Naive thymus-derived CD4-positive, alpha-beta T cell (primary cell): ENCODE results near the gene LTBP2. TPM values are rescaled to one million over a fixed set of nuclear protein-coding genes. Genes with fewer than 3 reads are reported as not detected.

Experiments
- ATAC-seq: fragments of 150-1000 bp; cut with Tn5 transposase; 2 replicates; pipeline ENCODE4 v1.10.0; 2021; ENCODE audit warnings: mild to moderate bottlenecking, moderate library complexity
- CTCF ChIA-PET: fragments of 350-600 bp; sonication (Branson Sonifier 250); formaldehyde crosslinking; loops from one replicate; lab custom pipeline; 2021; ENCODE audit warnings: antibody characterized with exemption; lab: Charles Lee
- POLR2A ChIA-PET: fragments of 350-600 bp; sonication (Branson Sonifier 250); formaldehyde crosslinking; loops from one replicate; lab custom pipeline; 2021; ENCODE audit warnings: antibody characterized with exemption, inconsistent platforms; lab: Charles Lee
- DNase-seq, 9 donors: peaks; one replicate each; pipeline versions ENCODE4 v3.0.0 to v3.0.0-alpha.2; 2020 to 2022; ENCODE audit warnings: mixed read lengths in 1 of 9
- H3K27ac ChIP-seq: one replicate; pipeline ENCODE4 v1.7.0; 2013; ENCODE audit warnings: mild to moderate bottlenecking, low read depth, low read length, moderate library complexity
- H3K27me3 ChIP-seq, 2 donors: one replicate each; pipeline ENCODE4 v1.7.0; 2013; ENCODE audit warnings: low read length in 2 of 2, mild to moderate bottlenecking in 2 of 2, moderate library complexity in 2 of 2; ENCODE audit not compliant: control insufficient read depth in 2 of 2, insufficient read depth in 2 of 2
- H3K36me3 ChIP-seq, 3 experiments: 1 replicate in 2 of 3; 2 replicates in 1 of 3; pipeline ENCODE4 v1.7.0; 2013; ENCODE audit warnings: low read length in 3 of 3, mild to moderate bottlenecking in 3 of 3, moderate library complexity in 1 of 3; ENCODE audit not compliant: insufficient read depth in 3 of 3, control insufficient read depth in 2 of 3
- H3K4me1 ChIP-seq, 2 donors: one replicate each; pipeline ENCODE4 v1.7.0; 2013; ENCODE audit warnings: low read length in 2 of 2, mild to moderate bottlenecking in 2 of 2, moderate library complexity in 1 of 2; ENCODE audit not compliant: control insufficient read depth in 2 of 2, insufficient read depth in 2 of 2
- H3K4me3 ChIP-seq: 2 replicates; pipeline ENCODE4 v1.7.0; 2013; ENCODE audit warnings: mild to moderate bottlenecking, low read length
- H3K9me3 ChIP-seq, 3 experiments: 1 replicate in 2 of 3; 2 replicates in 1 of 3; pipeline ENCODE4 v1.7.0; 2013; ENCODE audit warnings: low read length in 3 of 3; ENCODE audit not compliant: control insufficient read depth in 2 of 3
- H3K27ac Mint-ChIP-seq, 9 donors: one replicate each; pipeline ENCODE4 v1.8.0; 2020 to 2022; ENCODE audit warnings: mixed read lengths in 9 of 9, mild to moderate bottlenecking in 8 of 9, moderate library complexity in 5 of 9, inconsistent platforms in 2 of 9
- H3K27me3 Mint-ChIP-seq, 5 donors: one replicate each; pipeline ENCODE4 v1.8.0; 2021 to 2022; ENCODE audit warnings: mixed read lengths in 5 of 5, mild to moderate bottlenecking in 1 of 5
- H3K36me3 Mint-ChIP-seq, 5 donors: one replicate each; pipeline ENCODE4 v1.8.0; 2020 to 2022; ENCODE audit warnings: mixed read lengths in 5 of 5, mild to moderate bottlenecking in 3 of 5, inconsistent platforms in 1 of 5
- H3K4me1 Mint-ChIP-seq, 7 donors: one replicate each; pipeline ENCODE4 v1.8.0; 2020 to 2022; ENCODE audit warnings: mixed read lengths in 7 of 7, mild to moderate bottlenecking in 3 of 7, inconsistent platforms in 1 of 7
- H3K4me3 Mint-ChIP-seq, 10 donors: one replicate each; pipeline ENCODE4 v1.8.0; 2020 to 2022; ENCODE audit warnings: mild to moderate bottlenecking in 10 of 10, mixed read lengths in 10 of 10, moderate library complexity in 6 of 10, inconsistent platforms in 2 of 10
- H3K9me3 Mint-ChIP-seq, 11 donors: one replicate each; pipeline ENCODE4 v1.8.0; 2020 to 2022; ENCODE audit warnings: mixed read lengths in 11 of 11, mild to moderate bottlenecking in 4 of 11, inconsistent platforms in 1 of 11, moderate library complexity in 1 of 11
- intact Hi-C, 2 donors: fragments of 100-400 bp; cut with micrococcal nuclease; formaldehyde crosslinking; loops; one replicate each; pipeline ENCODE4 v1.15.1; 2023
- polyA plus RNA-seq, 2 donors: library from polyadenylated mRNA; unstranded; fragments of 300-500 nt; fragmentation: Illumina TruSeq; gene quantifications; one replicate each; pipeline ENCODE4 v1.2.3, GENCODE V29; 2021
- total RNA-seq, 6 experiments: library from RNA in 5 of 6; stranded (reverse) in 5 of 6; gene quantifications; 1 replicate in 5 of 6; 2 replicates in 1 of 6; pipeline ENCODE4 v1.2.3 and lab custom pipeline; 2021 to 2026

Gene LTBP2
- total and polyA plus RNA-seq, 7 experiments from 2014 or later: 0.07 to 1.1 (median 0.27) TPM

DNA sequence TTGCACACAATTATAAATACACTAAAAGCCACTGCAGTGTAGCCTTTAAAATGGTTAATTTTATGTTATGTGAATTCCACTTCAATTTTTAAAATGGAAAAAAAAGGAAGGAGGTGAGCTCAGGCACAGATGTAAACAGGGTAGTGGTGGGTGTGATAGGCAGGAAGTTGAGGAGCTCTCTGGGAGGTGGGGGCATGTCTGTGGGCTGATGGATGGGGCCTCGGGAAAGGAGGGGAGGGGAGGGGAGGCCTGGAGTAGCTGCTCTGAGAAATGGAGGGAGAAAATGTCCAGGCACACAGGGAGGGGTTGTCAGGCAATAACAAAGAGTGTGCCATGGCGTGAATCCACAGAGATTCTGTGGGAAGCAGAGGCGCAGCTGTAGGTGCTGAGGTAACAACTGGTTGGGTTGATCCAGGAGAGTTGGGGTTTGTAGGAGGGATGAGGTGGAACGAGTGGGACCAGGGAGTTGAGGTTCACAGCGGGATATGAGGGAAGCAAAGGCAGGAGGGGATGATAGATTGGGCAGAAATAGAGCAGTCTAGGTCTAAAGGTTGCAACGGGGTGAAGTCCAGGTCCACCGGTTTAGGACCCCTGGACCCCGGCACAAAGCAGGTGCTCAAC is 57.2 kb downstream of the LTBP2 start:
- ATAC-seq: no peak
- H3K27me3 Mint-ChIP-seq: peaks cover 0 to 3% (median 0%) of the 10 kb centered on the region in 5 donors
- H3K27ac ChIP-seq: no peak overlapping the region
- H3K4me3 Mint-ChIP-seq: no peak overlapping the region
- POLR2A ChIA-PET: no interaction called here
- no peak overlapping the region for H3K4me3 ChIP-seq
- no peaks in the 10 kb centered on the region for H3K36me3 ChIP-seq
- H3K9me3 Mint-ChIP-seq: no peaks in the 10 kb centered on the region
- CTCF ChIA-PET: no interaction called here
- no peaks in the 10 kb centered on the region for H3K36me3 Mint-ChIP-seq
- H3K27me3 ChIP-seq: no peaks in the 10 kb centered on the region
- H3K4me1 Mint-ChIP-seq: peaks cover 0 to 8% (median 0%) of the 10 kb centered on the region in 7 donors
- no peaks in the 10 kb centered on the region for H3K4me1 ChIP-seq
- intact Hi-C loops: no loop called here
- no peak overlapping the region for H3K27ac Mint-ChIP-seq
- DNase-seq: no peak
- no peaks in the 10 kb centered on the region for H3K9me3 ChIP-seq

DNA sequence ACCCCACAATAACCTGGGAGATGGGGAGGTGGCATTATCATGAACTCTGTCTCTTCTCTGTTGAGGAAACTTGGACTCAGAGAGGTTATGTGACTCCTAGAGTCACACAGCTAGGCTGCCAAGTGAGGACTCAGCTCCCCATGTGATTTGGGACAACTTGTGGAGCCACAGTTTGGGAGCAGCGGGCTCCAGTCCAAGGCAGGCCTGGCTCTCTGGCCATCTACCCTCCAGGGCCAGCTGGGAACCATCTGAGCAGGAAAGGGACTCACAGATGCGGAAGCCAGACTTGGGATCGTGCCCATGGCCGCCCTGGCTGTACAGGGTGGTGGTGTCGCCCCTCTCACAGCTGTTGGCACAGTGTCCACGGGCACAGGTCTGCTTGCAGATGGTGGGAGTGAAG is 59.4 kb downstream of the LTBP2 start:
- CTCF ChIA-PET: no interaction called here
- Histone ChIP-seq H3K27me3 (no peaks in the 10 kb centered on the region), H3K27ac (no peak overlapping the region), H3K9me3 (no peaks in the 10 kb centered on the region), H3K4me1 (no peaks in the 10 kb centered on the region), H3K4me3 (no peak overlapping the region), H3K36me3 (no peaks in the 10 kb centered on the region)
- Mint-ChIP-seq H3K4me1 (peaks cover 0 to 8% (median 0%) of the 10 kb centered on the region in 7 donors), H3K9me3 (no peaks in the 10 kb centered on the region), H3K36me3 (peaks cover 0 to 5% (median 0%) of the 10 kb centered on the region in 5 donors), H3K4me3 (no peak overlapping the region), H3K27me3 (peaks cover 0 to 3% (median 0%) of the 10 kb centered on the region in 5 donors), H3K27ac (no peak overlapping the region)
- DNase-seq: no peak
- intact Hi-C loops: no loop called here
- ATAC-seq: no peak
- POLR2A ChIA-PET: no interaction called here

DNA sequence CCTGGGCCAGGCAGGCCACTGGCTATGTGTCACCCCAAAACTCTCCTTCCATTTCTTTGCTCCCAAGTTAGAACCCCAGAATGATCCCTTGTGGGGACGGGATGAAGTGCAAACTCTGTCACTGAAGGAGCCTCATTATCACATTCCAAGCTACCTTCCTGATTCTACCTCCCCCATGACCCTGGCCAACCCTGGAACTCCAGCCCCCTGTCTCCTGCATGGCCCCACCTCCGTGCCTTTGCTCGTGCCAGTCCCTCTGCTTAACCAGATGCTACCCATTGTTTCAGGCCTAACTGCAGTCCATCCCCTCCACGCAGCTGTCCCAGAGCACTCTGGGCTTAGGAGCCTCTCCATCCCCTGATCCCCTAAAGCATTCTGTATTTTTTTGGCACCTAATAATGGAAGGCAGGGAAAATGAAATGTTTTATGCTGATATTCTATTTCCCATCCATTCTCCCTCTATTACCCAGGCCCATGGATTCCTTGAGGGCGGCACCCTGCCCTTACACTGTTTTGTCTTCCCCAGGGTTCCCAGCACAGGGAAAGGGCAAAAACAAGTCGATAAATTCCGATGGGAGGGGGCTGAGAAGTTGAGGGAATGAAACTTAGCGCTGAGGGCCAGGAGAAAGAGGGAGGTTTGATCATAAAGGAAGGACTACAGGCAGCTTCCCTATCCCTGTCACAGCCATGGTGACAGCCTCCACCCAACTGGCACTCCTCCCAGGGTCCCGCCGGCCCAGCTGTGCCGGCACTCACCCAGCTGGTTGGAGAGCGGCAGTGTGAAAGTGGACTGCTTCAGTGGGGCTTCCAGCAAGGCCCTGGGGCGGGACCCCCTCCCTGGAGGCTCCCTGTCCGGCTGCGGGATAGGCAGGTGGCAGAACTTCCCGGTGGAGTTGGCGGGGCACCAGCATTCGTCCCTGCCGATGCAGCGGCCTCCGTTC is 60.3 kb downstream of the LTBP2 start:
- Mint-ChIP-seq H3K27ac (no peak overlapping the region), H3K36me3 (peaks cover 0 to 5% (median 0%) of the 10 kb centered on the region in 5 donors), H3K4me3 (no peak overlapping the region), H3K4me1 (peaks cover 0 to 7% (median 0%) of the 10 kb centered on the region in 7 donors), H3K9me3 (no peaks in the 10 kb centered on the region), H3K27me3 (peaks cover 0 to 3% (median 0%) of the 10 kb centered on the region in 5 donors)
- ChIA-PET CTCF (no interaction called here), POLR2A (no interaction called here)
- Histone ChIP-seq H3K27ac (no peak overlapping the region), H3K4me1 (no peaks in the 10 kb centered on the region), H3K9me3 (no peaks in the 10 kb centered on the region), H3K36me3 (no peaks in the 10 kb centered on the region), H3K4me3 (no peak overlapping the region), H3K27me3 (no peaks in the 10 kb centered on the region)
- ATAC-seq (no peak), DNase-seq (no peak)
- intact Hi-C loops: no loop called here

DNA sequence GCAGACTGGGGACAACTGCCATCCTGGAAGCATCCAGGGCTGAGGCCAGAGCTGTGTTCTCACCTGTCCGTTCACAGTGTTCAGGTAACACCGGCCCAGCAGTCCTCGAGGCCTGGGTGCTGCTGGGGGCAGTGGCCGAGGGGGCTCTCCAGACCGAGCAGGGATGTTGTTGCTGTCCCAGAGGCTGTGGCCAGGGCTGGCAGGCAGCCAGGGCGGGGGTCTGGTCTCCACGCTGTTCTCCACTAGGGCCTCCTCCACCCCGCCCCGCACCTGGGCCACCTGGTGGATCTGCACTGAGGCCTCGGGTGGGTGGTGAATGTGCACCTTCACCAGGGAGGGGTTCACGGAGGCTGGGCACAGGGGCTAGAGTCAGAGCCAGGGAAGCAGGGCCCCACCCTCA is 61.0 kb downstream of the LTBP2 start:
- DNase-seq: no peak
- intact Hi-C loops: no loop called here
- H3K27ac ChIP-seq: no peak overlapping the region
- H3K4me1 ChIP-seq: no peaks in the 10 kb centered on the region
- Mint-ChIP-seq H3K4me1 (peaks cover 0 to 7% (median 0%) of the 10 kb centered on the region in 7 donors), H3K27me3 (peaks cover 0 to 3% (median 0%) of the 10 kb centered on the region in 5 donors), H3K4me3 (no peak overlapping the region), H3K9me3 (no peaks in the 10 kb centered on the region), H3K36me3 (peaks cover 0 to 5% (median 0%) of the 10 kb centered on the region in 5 donors), H3K27ac (no peak overlapping the region)
- CTCF ChIA-PET: no interaction called here
- no peak overlapping the region for H3K4me3 ChIP-seq
- H3K36me3 ChIP-seq: no peaks in the 10 kb centered on the region
- no peaks in the 10 kb centered on the region for H3K27me3 ChIP-seq
- POLR2A ChIA-PET: no interaction called here
- no peaks in the 10 kb centered on the region for H3K9me3 ChIP-seq
- ATAC-seq: no peak

DNA sequence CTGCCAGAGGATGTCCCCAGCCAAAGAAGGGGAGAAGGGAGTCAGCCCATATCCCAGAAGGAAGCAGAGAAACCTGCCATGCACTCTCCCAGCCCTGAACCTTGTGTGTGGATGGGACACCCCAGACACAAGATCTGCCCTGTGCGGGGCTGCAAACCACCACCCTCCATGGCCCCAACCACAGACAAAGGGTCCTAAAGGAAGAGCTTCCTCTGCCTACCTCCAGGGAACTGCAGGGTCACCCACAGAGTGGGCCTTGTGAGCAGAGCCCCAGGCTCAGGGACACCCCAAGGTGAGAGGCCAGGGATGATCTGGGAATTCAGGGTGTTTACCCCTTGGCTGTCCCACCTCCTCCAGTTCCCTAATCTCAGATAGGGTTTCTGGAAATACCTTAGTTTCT is 62.0 kb downstream of the LTBP2 start:
- ChIA-PET POLR2A (no interaction called here), CTCF (no interaction called here)
- DNase-seq (no peak), ATAC-seq (no peak)
- no peak overlapping the region for H3K27ac ChIP-seq
- no peaks in the 10 kb centered on the region for H3K4me1 ChIP-seq
- no peak overlapping the region for H3K27ac Mint-ChIP-seq
- no peaks in the 10 kb centered on the region for H3K9me3 Mint-ChIP-seq
- intact Hi-C loops: no loop called here
- peaks cover 0 to 5% (median 0%) of the 10 kb centered on the region in 5 donors for H3K36me3 Mint-ChIP-seq
- H3K27me3 Mint-ChIP-seq: peaks cover 0 to 2% (median 0%) of the 10 kb centered on the region in 5 donors
- no peaks in the 10 kb centered on the region for H3K27me3 ChIP-seq
- no peak overlapping the region for H3K4me3 Mint-ChIP-seq
- H3K9me3 ChIP-seq: no peaks in the 10 kb centered on the region
- peaks cover 0 to 7% (median 0%) of the 10 kb centered on the region in 7 donors for H3K4me1 Mint-ChIP-seq
- no peaks in the 10 kb centered on the region for H3K36me3 ChIP-seq
- H3K4me3 ChIP-seq: no peak overlapping the region

DNA sequence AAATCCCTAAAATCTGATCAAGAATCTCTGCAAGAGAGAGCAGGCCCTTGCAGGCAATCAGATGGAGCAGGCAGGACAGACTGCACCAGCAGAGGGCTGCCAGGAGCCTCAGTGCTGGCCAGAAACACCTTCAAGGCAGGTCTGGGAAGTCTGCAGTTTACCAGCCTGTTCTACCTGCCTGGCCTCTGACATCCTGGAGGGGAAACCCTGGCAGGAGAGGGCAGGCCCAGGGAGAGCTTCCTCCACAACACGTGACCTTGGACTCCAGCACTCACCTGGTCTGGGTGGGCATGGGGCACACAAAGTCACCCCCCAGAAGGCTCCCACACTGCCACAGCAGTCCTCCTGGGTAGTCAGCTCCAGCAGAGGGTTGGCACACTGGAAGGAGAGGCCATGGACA is 62.4 kb downstream of the LTBP2 start:
- no peaks in the 10 kb centered on the region for H3K9me3 Mint-ChIP-seq
- POLR2A ChIA-PET: no interaction called here
- CTCF ChIA-PET: no interaction called here

More for the DNA sequence above, 62.4 kb downstream of the LTBP2 start:
- DNase-seq (no peak), ATAC-seq (no peak)
- Histone ChIP-seq H3K36me3 (no peaks in the 10 kb centered on the region), H3K4me3 (no peak overlapping the region), H3K27me3 (no peaks in the 10 kb centered on the region), H3K9me3 (no peaks in the 10 kb centered on the region), H3K4me1 (no peaks in the 10 kb centered on the region), H3K27ac (no peak overlapping the region)
- Mint-ChIP-seq H3K4me1 (peaks cover 0 to 5% (median 0%) of the 10 kb centered on the region in 7 donors), H3K27ac (no peak overlapping the region), H3K4me3 (no peak overlapping the region), H3K36me3 (peaks cover 0 to 5% (median 0%) of the 10 kb centered on the region in 5 donors), H3K27me3 (no peaks in the 10 kb centered on the region)
- intact Hi-C loops: no loop called here
